AG09319 (cell line): Measurements from ENCODE around the gene PSAPL1.

Experiments used
- DNase-seq: peaks from one replicate; pipeline ENCODE4 v3.0.0-alpha.2; 2010; ENCODE audit warnings: low read depth; ENCODE audit errors: extremely low read depth
- TF ChIP-seq, protein P1 (sequence below): IDR thresholded peaks from 2 replicates; pipeline ENCODE4 v1.5.1; 2011; ENCODE audit warnings: low read depth, mild to moderate bottlenecking, inconsistent platforms, low read length, moderate library complexity

PSAPL1 gene

DNA sequence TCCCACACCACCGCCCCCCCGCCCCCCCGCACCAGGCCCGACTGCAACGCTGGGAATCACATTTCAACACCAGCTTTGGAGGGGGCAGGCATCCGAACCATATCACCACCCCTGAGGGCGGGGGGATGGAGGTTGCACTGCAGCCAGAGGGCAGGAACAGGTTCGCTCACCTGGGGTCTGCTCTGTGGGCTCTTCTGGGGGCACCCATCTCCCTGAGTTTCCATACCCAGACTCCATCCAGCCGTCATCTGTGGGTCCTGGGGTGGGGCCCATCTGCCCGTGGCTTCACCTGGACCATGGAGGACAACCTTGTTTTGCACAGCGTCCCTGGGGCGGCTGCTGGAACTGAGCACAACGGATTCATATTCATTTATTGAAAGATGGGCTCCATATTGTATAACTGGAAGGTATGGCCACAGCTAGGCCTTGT is 6.9 kb downstream of the PSAPL1 start:
- DNase-seq: no peak
- TF ChIP-seq, protein P1, sequence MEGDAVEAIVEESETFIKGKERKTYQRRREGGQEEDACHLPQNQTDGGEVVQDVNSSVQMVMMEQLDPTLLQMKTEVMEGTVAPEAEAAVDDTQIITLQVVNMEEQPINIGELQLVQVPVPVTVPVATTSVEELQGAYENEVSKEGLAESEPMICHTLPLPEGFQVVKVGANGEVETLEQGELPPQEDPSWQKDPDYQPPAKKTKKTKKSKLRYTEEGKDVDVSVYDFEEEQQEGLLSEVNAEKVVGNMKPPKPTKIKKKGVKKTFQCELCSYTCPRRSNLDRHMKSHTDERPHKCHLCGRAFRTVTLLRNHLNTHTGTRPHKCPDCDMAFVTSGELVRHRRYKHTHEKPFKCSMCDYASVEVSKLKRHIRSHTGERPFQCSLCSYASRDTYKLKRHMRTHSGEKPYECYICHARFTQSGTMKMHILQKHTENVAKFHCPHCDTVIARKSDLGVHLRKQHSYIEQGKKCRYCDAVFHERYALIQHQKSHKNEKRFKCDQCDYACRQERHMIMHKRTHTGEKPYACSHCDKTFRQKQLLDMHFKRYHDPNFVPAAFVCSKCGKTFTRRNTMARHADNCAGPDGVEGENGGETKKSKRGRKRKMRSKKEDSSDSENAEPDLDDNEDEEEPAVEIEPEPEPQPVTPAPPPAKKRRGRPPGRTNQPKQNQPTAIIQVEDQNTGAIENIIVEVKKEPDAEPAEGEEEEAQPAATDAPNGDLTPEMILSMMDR: no peak

DNA sequence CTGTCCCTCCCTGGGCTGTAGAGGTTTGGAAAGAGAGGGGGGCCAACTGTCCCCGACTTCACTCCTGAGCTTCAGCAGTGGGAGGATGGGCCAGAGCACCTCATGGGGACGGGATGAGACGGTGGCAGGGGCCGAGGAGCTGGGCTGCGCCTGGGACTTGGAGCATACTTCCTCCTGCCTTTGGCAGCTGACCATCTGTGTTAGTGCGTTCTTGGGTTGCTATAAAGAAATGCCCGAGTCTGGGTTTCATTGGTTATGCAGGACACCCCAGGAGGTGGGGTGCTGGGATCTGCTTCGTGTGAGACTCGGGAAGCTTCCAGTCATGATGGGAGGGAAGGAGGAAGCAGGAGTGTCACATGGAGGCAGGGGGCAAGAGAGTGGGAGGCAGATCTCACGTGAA is 7.4 kb downstream of the PSAPL1 start:
- TF ChIP-seq, protein P1: no peak
- no peak for DNase-seq

DNA sequence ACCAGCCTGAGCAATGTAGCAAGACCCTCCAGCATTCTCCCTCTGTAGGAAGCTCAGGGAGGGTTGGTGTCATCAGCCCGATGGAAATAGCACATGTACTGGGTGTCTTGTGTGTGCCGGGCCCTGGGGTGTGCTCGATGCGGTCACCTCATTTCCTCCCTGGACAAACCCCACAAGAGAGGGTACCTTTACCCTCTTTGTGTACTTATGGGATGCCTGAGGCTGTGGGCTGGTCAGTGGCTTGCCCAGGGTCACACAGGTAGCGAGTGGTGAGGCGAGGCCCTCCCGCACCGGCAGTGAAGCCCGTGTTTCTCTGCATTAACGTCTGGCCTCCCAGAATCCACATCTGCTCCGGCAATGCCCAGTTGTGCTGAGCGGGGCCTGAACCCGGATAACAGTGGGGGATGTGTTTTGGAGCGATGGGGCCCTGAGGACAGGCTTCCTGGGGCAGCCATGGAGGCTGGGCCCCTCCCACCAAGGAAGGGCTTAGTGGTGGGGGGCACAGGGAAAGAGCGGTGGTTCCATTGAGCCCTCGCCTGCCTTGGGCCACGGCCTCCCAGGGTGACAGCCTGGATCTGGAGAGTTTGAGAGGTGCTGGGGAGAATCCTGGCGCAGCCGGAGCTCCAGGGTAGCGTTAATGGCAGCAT is 8.1 kb downstream of the PSAPL1 start:
- no peak for DNase-seq
- TF ChIP-seq, protein P1: no peak

DNA sequence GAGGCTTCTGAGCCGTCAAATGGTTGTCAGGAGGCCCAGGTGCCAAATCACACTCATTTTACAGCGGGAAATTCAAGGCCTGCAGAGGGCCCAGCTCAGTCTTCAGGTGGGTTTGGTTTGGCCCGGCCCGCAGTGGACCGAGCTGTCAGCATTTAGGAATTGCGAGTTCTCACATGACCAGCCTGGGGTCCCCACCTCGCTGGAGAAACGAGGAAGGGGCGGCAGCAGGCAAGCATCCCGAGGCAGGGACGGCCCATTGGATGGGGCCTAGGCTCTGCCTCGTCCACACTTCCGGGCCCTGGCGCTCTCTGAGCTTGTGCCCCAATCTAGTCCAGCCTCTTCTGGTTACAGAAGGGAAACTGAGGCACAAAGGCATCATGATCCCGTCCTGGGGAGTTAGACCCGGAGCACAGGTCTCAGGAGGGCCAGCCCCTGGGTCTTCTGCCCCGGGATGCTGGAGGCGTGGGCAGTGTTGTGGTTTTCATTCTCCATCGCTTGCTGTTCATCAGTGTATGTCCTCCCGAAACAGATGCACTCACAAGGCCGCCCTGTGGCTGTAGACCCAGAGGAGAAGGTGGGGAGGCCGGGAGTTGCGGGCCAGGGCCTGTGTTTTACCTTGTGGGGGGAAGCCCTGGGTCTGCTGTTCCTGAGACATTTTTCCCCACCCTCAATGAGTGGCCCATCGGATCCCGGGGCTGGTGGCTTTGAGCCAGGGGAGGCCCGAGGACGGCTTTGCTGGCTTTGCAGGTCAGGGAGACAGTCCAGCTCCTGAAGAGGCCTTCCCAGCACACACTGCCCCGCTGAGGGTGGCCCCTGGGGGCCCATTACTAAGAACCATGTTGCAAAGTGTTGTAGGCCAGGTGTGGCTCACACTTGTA is 8.9 kb downstream of the PSAPL1 start:
- DNase-seq: no peak
- TF ChIP-seq, protein P1: no peak

DNA sequence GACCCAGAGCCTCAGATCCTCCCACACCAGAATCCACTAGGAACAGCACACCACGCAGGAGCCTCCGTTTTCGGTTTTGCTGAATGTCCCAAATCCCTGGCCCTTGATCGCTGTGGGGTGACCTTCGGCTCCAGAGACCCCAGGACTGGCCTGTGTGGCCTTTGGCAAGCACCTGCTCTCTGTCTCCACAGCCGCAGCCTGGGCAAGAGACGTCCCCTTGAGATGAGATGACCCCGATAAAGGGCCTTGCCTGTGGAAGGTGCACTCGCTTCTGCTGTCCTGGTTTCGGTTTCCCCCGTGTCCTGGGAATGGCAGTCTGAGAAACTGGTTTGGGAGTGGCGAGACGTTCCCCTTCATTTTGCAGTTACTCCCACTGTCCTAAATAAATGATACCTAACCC is 9.6 kb downstream of the PSAPL1 start:
- DNase-seq: no peak

DNA sequence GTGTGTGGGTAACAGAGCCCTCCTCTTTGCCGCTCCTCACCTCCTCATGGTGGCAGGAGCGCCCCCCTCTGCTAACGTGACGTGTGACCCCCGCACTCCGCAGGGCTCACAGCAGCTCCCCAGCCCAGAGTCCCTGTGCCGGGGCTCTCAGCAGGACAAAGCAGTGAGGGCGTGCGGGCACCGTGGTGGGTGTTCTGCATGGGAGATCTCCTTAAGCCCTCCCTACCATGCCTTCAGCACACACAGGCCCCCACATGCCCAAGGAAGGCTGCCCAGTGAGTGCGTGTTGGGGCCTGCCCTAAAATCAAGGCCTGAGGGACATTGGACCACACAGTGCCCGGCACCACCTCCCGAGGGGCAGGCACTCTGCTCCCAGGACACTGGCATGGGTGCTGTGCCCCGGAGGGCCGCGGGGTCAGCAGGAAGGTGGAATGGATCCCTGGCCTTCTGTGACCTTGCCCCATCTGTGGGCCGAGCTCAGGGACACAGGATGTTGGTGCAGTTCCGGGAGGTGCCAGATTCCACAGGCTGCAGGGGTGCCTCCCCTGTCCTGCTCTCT is 10.1 kb downstream of the PSAPL1 start:
- DNase-seq: no peak
- TF ChIP-seq, protein P1: no peak

More for the DNA sequence above, 9.6 kb downstream of the PSAPL1 start:
- TF ChIP-seq, protein P1: no peak
